NT2/D1 (cell line): ENCODE measurements around the gene WTIP.

Source experiments
- SUZ12 ChIP-seq: IDR thresholded peaks from 2 replicates; pipeline ENCODE4 v1.6.1; 2011; ENCODE audit not compliant: insufficient read length, insufficient read depth; ENCODE audit errors: extremely low read depth
- YY1 ChIP-seq: IDR thresholded peaks from 2 replicates; pipeline ENCODE4 v1.6.1; 2011; ENCODE audit not compliant: insufficient read length, insufficient read depth
- ZNF274 ChIP-seq: IDR thresholded peaks from 2 replicates; pipeline ENCODE4 v1.6.1; 2011; ENCODE audit warnings: mild to moderate bottlenecking, low read depth, low read length

- TF ChIP-seq SUZ12 (no peak), ZNF274 (no peak), YY1 (no peak)
Observed at GRCh38 chr19:34497112-34497805, 15.7 kb downstream of the WTIP start.
